ENCODE measurements around the gene CNPY1.

GRCh38 chr7:155509359-155509724 is 37.0 kb downstream of the CNPY1 start:
- TF ChIP-seq, protein P1, sequence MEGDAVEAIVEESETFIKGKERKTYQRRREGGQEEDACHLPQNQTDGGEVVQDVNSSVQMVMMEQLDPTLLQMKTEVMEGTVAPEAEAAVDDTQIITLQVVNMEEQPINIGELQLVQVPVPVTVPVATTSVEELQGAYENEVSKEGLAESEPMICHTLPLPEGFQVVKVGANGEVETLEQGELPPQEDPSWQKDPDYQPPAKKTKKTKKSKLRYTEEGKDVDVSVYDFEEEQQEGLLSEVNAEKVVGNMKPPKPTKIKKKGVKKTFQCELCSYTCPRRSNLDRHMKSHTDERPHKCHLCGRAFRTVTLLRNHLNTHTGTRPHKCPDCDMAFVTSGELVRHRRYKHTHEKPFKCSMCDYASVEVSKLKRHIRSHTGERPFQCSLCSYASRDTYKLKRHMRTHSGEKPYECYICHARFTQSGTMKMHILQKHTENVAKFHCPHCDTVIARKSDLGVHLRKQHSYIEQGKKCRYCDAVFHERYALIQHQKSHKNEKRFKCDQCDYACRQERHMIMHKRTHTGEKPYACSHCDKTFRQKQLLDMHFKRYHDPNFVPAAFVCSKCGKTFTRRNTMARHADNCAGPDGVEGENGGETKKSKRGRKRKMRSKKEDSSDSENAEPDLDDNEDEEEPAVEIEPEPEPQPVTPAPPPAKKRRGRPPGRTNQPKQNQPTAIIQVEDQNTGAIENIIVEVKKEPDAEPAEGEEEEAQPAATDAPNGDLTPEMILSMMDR (IDR thresholded peaks at IDR 0.05; ENCODE audit: low read depth, low read length, missing input control), result no peak
- TF ChIP-seq REST (IDR thresholded peaks at IDR 0.05) (no peak), SP1 (IDR thresholded peaks at IDR 0.05) (no peak)
